K562 (cell line): ENCODE results near the gene ZNF35. TPM values are rescaled to one million over a fixed set of nuclear protein-coding genes. Genes with fewer than 3 reads are reported as not detected.

ENCODE experiments used
- BRF1 ChIP-seq: IDR thresholded peaks from 3 replicates; pipeline ENCODE4 v1.6.1; 2011; ENCODE audit warnings: borderline replicate concordance, mild to moderate bottlenecking; ENCODE audit not compliant: insufficient read length; ENCODE audit errors: extremely low read depth
- CBX5 ChIP-seq: IDR thresholded peaks from 2 replicates; pipeline ENCODE4 v1.6.1; 2014; ENCODE audit warnings: low read depth, borderline replicate concordance
- DLX4 ChIP-seq: fragments of 250-450 bp; sonication (Bioruptor Pico); IDR thresholded peaks from 2 replicates; pipeline ENCODE4 v1.6.1; 2021; ENCODE audit warnings: mild to moderate bottlenecking
- E2F6 ChIP-seq, 2 experiments: IDR thresholded peaks; 2 replicates each; pipeline ENCODE4 v1.6.1; 2011; ENCODE audit warnings: borderline replicate concordance in 1 of 2, control low read depth in 1 of 2, low read depth in 1 of 2, low read length in 1 of 2, mild to moderate bottlenecking in 1 of 2, mixed read lengths in 1 of 2, moderate library complexity in 1 of 2; ENCODE audit not compliant: insufficient read depth in 1 of 2, insufficient read length in 1 of 2, poor library complexity in 1 of 2, severe bottlenecking in 1 of 2; ENCODE audit errors: extremely low read depth in 1 of 2
- ETV6 ChIP-seq, 3 experiments: fragments of 150-350 bp in 1 of 3; sonication (generic) in 1 of 3; formaldehyde crosslinking in 1 of 3; IDR thresholded peaks; 2 replicates each; pipeline versions ENCODE4 v1.6.1 to v1.8.0; 2014 to 2022; ENCODE audit warnings: borderline replicate concordance in 2 of 3, low read depth in 2 of 3, antibody characterized with exemption in 1 of 3, low read length in 1 of 3, mild to moderate bottlenecking in 1 of 3, missing genetic modification reagents in 1 of 3
- HMBOX1 ChIP-seq: sonication (generic); IDR thresholded peaks from 2 replicates; pipeline ENCODE4 v1.6.1; 2016
- MAZ ChIP-seq, 2 experiments: fragments of 450-650 bp in 1 of 2; sonication (generic) in 1 of 2; formaldehyde crosslinking; IDR thresholded peaks in 1 of 2; conservative IDR thresholded peaks in 1 of 2; 2 replicates each; pipeline versions ENCODE4 v1.4.0 to v1.5.0; 2020; ENCODE audit warnings: mild to moderate bottlenecking in 1 of 2, missing genetic modification reagents in 1 of 2
- MNT ChIP-seq, 2 experiments: fragments of 450-650 bp; conservative IDR thresholded peaks; 2 replicates each; pipeline ENCODE4 v1.6.1; 2017; ENCODE audit warnings: mild to moderate bottlenecking in 2 of 2, moderate library complexity in 2 of 2
- MTF1 ChIP-seq: fragments of 250-450 bp; sonication (Bioruptor Pico); IDR thresholded peaks from 2 replicates; pipeline ENCODE4 v1.9.0; 2021; ENCODE audit warnings: moderate library complexity, mild to moderate bottlenecking, inconsistent platforms, borderline replicate concordance
- MYBL2 ChIP-seq, 2 experiments: fragments of 450-650 bp in 1 of 2; sonication (generic) in 1 of 2; formaldehyde crosslinking in 1 of 2; IDR thresholded peaks; 2 replicates each; pipeline versions ENCODE4 v1.6.1 to v1.8.1; 2017 to 2022; ENCODE audit warnings: borderline replicate concordance in 1 of 2, inconsistent platforms in 1 of 2, low read depth in 1 of 2, mild to moderate bottlenecking in 1 of 2, missing genetic modification reagents in 1 of 2, moderate library complexity in 1 of 2
- SIRT6 ChIP-seq: IDR thresholded peaks from one replicate; pipeline ENCODE4 v1.6.1; 2012; ENCODE audit warnings: low read depth, mild to moderate bottlenecking, control low read depth, inconsistent platforms, low read length, moderate library complexity
- ZEB2 ChIP-seq: fragments of 450-650 bp; IDR thresholded peaks from 2 replicates; pipeline ENCODE4 v1.6.1; 2016
- ZNF232 ChIP-seq: sonication (generic); formaldehyde crosslinking; IDR thresholded peaks from 2 replicates; pipeline ENCODE4 v1.8.0; 2022; ENCODE audit warnings: mild to moderate bottlenecking, missing genetic modification reagents
- ZNF592 ChIP-seq: fragments of 450-650 bp; IDR thresholded peaks from 2 replicates; pipeline ENCODE4 v1.6.1; 2017; ENCODE audit warnings: antibody characterized with exemption, mild to moderate bottlenecking
- ZNF75A ChIP-seq: fragments of 450-650 bp; formaldehyde crosslinking; IDR thresholded peaks from 2 replicates; pipeline ENCODE4 v1.4.0; 2020; ENCODE audit warnings: mild to moderate bottlenecking
- polyA plus RNA-seq, 8 experiments: library from polyadenylated mRNA; depleted of rRNA in 4 of 8; stranded (reverse) in 5 of 8; unstranded in 3 of 8; fragments of >200 nt; fragmentation: Nextera tagmentation in 2 of 8; fragmentation: Illumina TruSeq in 1 of 8; extraction: Ambion mirVana in 2 of 8; extraction: Trizol in 1 of 8; gene quantifications; 2 replicates each; pipeline versions ENCODE4 v1.2.1 to v1.2.3, GENCODE V29; 2011 to 2014; ENCODE audit warnings: inconsistent platforms in 1 of 8, missing spikeins in 1 of 8
- total RNA-seq, 7 experiments: library from RNA; depleted of rRNA in 6 of 7; stranded (reverse); fragments of >200 nt in 6 of 7; fragmentation: Illumina TruSeq in 2 of 7; extraction: Trizol in 2 of 7; gene quantifications; 2 replicates each; pipeline versions ENCODE4 v1.2.1 to v1.2.3, GENCODE V29; 2011 to 2021; ENCODE audit warnings: low replicate concordance in 1 of 7

The ZNF35 gene
- total and polyA plus RNA-seq, 9 of the 15 experiments (the other 6 are each of a cell fraction or from before 2014, with no cell fraction given), result 8.0 to 18.2 (median 14.8) TPM

- TF ChIP-seq MNT (conservative IDR thresholded peaks at IDR 0.05) (peak; percentile 75), MYBL2 (IDR thresholded peaks at IDR 0.05; ENCODE audit: low read depth) (no peak), MYBL2 (CRISPR knock-in tag; IDR thresholded peaks at IDR 0.05; ENCODE audit: borderline replicate concordance) (no peak), E2F6 (IDR thresholded peaks at IDR 0.05; ENCODE audit: borderline replicate concordance in 1 of 2, extremely low read depth in 1 of 2, insufficient read depth in 1 of 2, insufficient read length in 1 of 2, low read depth in 1 of 2, low read length in 1 of 2, poor library complexity in 1 of 2, severe bottlenecking in 1 of 2) (peak in 1 of 2 experiments; percentile 78), ZNF592 (no peak; the same call in none of the 2 replicates), MAZ (CRISPR knock-in tag; conservative IDR thresholded peaks at IDR 0.05 in 1 of 2, IDR thresholded peaks at IDR 0.05 in 1 of 2) (peak; percentile 78 to 95), ETV6 (IDR thresholded peaks at IDR 0.05; ENCODE audit: borderline replicate concordance in 1 of 2, low read depth in 2 of 2, low read length in 1 of 2) (peak; percentile 87 to 88; a peak in 3 of 4 replicates), ETV6 (CRISPR knock-in tag; IDR thresholded peaks at IDR 0.05; ENCODE audit: borderline replicate concordance) (no peak), ZEB2 (0 out of 2 replicates have a peak, but pooled peaks have one; percentile 71), CBX5 (peak; percentile 35; the same call in 1 of the 2 replicates), ZNF232 (CRISPR knock-in tag) (no peak), MTF1 (CRISPR knock-in tag) (no peak), ZNF75A (no peak), HMBOX1 (no peak), SIRT6 (no peak), DLX4 (no peak), BRF1 (no peak)
These were observed 23.6 kb upstream of the ZNF35 start, which contains the start of gene ZNF197 (continued) for GRCh38 chr3:44624749-44625480.
